LNCAP (cell line): ENCODE measurements around the gene RAB14.

Experiments used
- TF ChIP-seq, protein P1 (sequence below): fragments of 450-650 bp; IDR thresholded peaks from 2 replicates; pipeline ENCODE4 v1.5.1; 2017; ENCODE audit warnings: mild to moderate bottlenecking

RAB14 gene

DNA sequence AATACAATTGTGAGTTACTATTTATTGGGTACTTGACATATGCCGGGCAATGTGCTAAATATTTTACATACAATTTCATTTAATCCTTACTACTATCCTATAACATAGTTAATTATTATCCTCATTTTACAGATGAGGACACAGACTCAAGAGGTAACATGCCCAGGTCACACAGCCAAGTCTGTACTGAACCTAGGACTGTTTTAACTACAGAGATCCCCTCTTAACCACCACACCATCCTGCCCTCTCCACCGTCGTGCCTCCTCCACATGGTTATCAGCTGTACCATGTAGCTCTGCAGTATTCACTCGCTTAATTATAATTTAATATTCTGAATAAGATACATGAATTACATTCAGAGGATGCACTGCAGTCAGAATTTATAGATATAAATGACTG, 5.3 kb downstream of the RAB14 start:
- TF ChIP-seq, protein P1, sequence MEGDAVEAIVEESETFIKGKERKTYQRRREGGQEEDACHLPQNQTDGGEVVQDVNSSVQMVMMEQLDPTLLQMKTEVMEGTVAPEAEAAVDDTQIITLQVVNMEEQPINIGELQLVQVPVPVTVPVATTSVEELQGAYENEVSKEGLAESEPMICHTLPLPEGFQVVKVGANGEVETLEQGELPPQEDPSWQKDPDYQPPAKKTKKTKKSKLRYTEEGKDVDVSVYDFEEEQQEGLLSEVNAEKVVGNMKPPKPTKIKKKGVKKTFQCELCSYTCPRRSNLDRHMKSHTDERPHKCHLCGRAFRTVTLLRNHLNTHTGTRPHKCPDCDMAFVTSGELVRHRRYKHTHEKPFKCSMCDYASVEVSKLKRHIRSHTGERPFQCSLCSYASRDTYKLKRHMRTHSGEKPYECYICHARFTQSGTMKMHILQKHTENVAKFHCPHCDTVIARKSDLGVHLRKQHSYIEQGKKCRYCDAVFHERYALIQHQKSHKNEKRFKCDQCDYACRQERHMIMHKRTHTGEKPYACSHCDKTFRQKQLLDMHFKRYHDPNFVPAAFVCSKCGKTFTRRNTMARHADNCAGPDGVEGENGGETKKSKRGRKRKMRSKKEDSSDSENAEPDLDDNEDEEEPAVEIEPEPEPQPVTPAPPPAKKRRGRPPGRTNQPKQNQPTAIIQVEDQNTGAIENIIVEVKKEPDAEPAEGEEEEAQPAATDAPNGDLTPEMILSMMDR, result no peak

DNA sequence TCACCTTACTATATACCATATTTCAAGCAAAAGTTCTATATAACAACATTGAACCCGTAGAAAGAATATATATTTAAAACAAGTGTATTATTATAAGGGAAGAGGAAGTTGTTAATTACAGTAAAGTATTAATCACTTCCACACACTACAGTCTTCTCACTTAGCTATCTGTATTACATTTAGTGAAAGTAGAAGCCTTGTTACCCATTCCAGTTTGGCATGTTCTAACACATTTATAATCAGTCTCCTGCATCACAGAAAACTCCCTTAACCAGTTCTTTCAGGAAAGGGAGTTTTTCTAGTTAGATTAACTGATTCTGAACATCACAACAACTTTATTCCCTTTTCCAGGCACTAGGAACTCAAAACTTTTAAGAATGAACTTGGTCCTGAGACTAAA, 6.9 kb downstream of the RAB14 start:
- TF ChIP-seq, protein P1, result no peak

DNA sequence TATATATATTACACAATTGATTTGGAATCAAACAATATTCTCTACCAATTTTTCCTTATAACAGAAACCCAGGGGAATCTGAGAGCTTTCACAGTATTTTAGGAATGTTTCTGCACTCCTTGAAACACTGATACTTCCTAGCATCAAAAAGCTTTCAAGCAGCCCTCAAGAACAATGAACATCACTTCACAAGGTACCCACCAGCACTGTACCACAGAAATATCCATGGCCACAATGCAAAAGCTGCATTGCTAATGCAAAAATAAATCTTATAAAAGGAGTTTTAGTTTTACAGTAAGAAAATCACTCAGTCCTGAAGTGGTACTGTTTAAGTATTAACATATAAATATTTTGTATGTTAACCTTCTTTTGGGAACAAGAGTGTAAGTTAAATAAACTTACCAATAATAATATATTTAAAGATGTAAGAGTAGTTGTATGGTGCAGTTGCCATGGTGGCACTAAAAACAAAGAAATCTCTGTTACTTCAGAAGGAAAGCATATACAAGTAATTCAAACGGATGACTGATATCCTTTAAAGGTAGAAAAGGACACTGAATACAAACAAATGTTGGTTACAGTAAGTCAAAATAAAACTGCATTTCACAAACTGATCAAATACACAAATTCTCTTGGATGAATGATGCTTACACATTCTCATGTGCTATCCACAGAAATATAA, 8.6 kb downstream of the RAB14 start:
- TF ChIP-seq, protein P1, result no peak

DNA sequence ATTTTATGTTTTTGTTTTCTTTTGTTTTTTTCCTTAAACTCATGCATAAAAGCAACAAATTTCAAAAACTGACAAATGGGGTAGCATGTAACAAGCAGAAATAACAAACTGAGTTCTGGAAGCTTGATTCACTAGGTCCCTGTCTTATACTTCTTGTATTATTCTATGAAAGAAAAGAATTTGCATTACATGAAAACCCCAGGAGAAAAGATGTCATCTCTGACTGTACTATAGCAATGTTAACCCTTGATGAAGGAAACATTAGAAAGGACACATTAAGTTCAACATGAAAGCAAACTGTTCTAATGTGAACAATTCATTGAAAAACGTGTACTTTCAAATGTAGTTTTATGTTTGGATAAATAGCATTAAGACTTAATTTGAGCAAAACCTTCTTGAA, 9.2 kb downstream of the RAB14 start:
- TF ChIP-seq, protein P1, result no peak

DNA sequence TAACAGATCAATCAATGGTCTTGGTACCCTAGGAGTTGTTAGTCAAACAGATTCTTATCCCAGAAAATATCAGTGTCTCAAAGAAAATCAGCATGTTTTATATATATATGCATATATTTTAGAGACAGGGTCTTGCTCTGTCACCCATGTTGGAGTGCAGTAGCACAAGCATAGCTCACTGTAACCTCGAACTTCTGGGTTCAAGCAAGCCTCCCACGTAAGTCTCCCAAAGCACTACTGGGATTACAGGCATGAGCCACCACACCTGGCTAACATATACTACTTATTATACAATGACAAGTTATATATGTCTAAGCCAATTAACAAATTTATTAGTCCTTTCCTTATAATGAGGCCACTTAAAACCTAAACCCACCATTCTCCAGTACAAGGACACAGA, 10.4 kb downstream of the RAB14 start:
- TF ChIP-seq, protein P1, result no peak

DNA sequence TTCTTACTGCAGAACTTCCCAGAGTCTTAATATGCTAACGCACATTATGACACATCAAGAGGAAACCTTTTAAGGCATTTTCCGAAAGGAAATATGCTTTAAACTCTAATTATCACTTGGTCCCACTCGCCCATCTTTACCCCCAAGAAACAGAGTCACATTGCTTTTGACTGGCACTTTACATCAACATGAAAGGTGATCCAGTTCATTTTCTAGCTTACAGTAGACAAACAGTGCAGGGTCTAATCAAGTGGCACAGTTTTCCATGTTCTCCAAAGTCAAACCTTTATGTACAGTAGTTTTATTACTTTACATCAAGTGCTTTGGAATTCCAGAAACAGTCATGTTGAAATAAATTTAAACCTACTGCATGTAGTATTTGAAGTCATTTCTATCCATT, 12.0 kb downstream of the RAB14 start:
- TF ChIP-seq, protein P1, result no peak

DNA sequence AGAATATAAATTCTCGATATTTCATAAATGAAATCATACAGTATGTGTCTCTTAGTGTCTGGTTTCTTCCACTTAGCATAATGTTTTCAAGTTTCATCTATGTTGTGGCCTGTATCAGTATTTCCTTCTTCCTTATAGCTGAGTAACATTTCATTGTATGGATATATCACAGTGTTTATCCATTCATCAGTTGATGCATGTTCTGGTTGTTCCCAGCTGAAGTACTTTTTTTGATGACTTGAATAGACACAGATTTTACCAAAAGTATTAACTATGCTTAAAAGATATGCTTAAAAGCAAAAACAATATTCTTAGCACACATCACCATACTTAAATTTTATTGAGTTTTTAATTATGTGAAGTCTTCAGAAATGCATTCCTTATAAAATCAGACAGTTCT, 12.7 kb downstream of the RAB14 start:
- TF ChIP-seq, protein P1, result no peak
